GM18861 (cell line): Measurements from ENCODE around the gene TMEM98.
"Not testable (repeated sequence)": the region's sequence is repeated elsewhere in the genome, so short reads cannot be mapped to it uniquely, and the experiment has no call there.

Source experiments
- ATAC-seq: cut with Tn5 transposase; IDR thresholded peaks from one replicate; pipeline ENCODE4 v1.9.1; 2021; ENCODE audit not compliant: unreplicated experiment

TMEM98 gene

GRCh38 chr17:32941419-32942032 is 13.6 kb downstream of the TMEM98 start:
- no peak for ATAC-seq

- ATAC-seq = no peak
Observed at GRCh38 chr17:32943206-32943605, 15.3 kb downstream of the TMEM98 start.

GRCh38 chr17:32943647-32944191 is 15.8 kb downstream of the TMEM98 start:
- ATAC-seq = no peak

GRCh38 chr17:32944248-32945020 is 16.5 kb downstream of the TMEM98 start:
- no peak for ATAC-seq

GRCh38 chr17:32946375-32947135 is 18.6 kb downstream of the TMEM98 start:
- ATAC-seq = no peak

GRCh38 chr17:32947736-32948135 is 19.8 kb downstream of the TMEM98 start:
- ATAC-seq = no peak

GRCh38 chr17:32949181-32949580 is 21.2 kb downstream of the TMEM98 start:
- no peak for ATAC-seq

- ATAC-seq = not testable (repeated sequence)
Observed at GRCh38 chr17:32952491-32952890, 24.5 kb downstream of the TMEM98 start.

- ATAC-seq = no peak
Observed at GRCh38 chr17:32953045-32953444, 25.1 kb downstream of the TMEM98 start.

GRCh38 chr17:32953857-32954256 is 25.9 kb downstream of the TMEM98 start:
- no peak for ATAC-seq

GRCh38 chr17:32954477-32954876 is 26.5 kb downstream of the TMEM98 start:
- ATAC-seq = no peak

GRCh38 chr17:32955155-32955554 is 27.2 kb downstream of the TMEM98 start:
- ATAC-seq = no peak

GRCh38 chr17:32956240-32956970 is 28.5 kb downstream of the TMEM98 start:
- ATAC-seq = no peak

- no peak for ATAC-seq
Observed at GRCh38 chr17:32958418-32958817, 30.5 kb downstream of the TMEM98 start.

GRCh38 chr17:32960815-32961214 is 32.9 kb downstream of the TMEM98 start:
- no peak for ATAC-seq

- ATAC-seq = no peak
Observed at GRCh38 chr17:32962320-32962711, 34.4 kb downstream of the TMEM98 start.

- no peak for ATAC-seq
Observed at GRCh38 chr17:32964541-32964940, 36.6 kb downstream of the TMEM98 start.

GRCh38 chr17:32969231-32969630 is 41.3 kb downstream of the TMEM98 start:
- not testable (repeated sequence) for ATAC-seq

- no peak for ATAC-seq
Observed at GRCh38 chr17:32970281-32970680, 42.3 kb downstream of the TMEM98 start.

GRCh38 chr17:32971171-32971570 is 43.2 kb downstream of the TMEM98 start:
- ATAC-seq = no peak

- no peak for ATAC-seq
Observed at GRCh38 chr17:32976131-32976530, 48.2 kb downstream of the TMEM98 start.
